Keratinocyte (primary cell): Measurements from ENCODE around the gene SLC25A25. TPM values are rescaled to one million over a fixed set of nuclear protein-coding genes. Genes with fewer than 3 reads are reported as not detected.

Experiments
- DNase-seq: peaks from one replicate; pipeline ENCODE4 v3.0.0-alpha.2; 2011; ENCODE audit warnings: low read depth, missing footprints, low spot score
- FAIRE-seq: peaks from 2 replicates; lab custom pipeline; 2011; peaks lifted over from hg19 to GRCh38; lab: Jason Lieb, UNC
- H2AFZ ChIP-seq: 2 replicates; pipeline ENCODE4 v1.6.0; 2012; ENCODE audit warnings: low read length, control low read depth, inconsistent platforms; ENCODE audit not compliant: control insufficient read depth
- H3K27ac ChIP-seq: 2 replicates; pipeline ENCODE4 v1.5.1; 2011; ENCODE audit warnings: low read length; ENCODE audit not compliant: control insufficient read depth, insufficient read depth
- H3K27me3 ChIP-seq: 3 replicates; pipeline ENCODE4 v1.6.0; 2011; ENCODE audit warnings: low read length; ENCODE audit not compliant: control insufficient read depth, insufficient read depth; ENCODE audit errors: extremely low read depth
- H3K36me3 ChIP-seq, 2 experiments: 2 replicates in 1 of 2; 3 replicates in 1 of 2; pipeline ENCODE4 v1.5.1; 2011; ENCODE audit warnings: low read length in 2 of 2, mild to moderate bottlenecking in 1 of 2; ENCODE audit not compliant: control insufficient read depth in 2 of 2, insufficient read depth in 2 of 2; ENCODE audit errors: extremely low read depth in 1 of 2
- H3K4me1 ChIP-seq: 3 replicates; pipeline ENCODE4 v1.5.1; 2011; ENCODE audit warnings: low read length; ENCODE audit not compliant: control insufficient read depth, insufficient read depth; ENCODE audit errors: extremely low read depth
- H3K4me2 ChIP-seq: 3 replicates; pipeline ENCODE4 v1.6.0; 2011; ENCODE audit warnings: low read depth, low read length; ENCODE audit not compliant: control insufficient read depth, insufficient read depth; ENCODE audit errors: extremely low read depth
- H3K4me3 ChIP-seq, 3 experiments: fragments of 200-600 bp in 1 of 3; sonication (generic) in 1 of 3; 2 replicates in 2 of 3; 3 replicates in 1 of 3; pipeline ENCODE4 v1.5.1; 2011 to 2016; ENCODE audit warnings: low read length in 3 of 3, mild to moderate bottlenecking in 3 of 3, control low read depth in 2 of 3, inconsistent platforms in 1 of 3, low read depth in 1 of 3, mixed read lengths in 1 of 3, mixed run types in 1 of 3, moderate library complexity in 1 of 3; ENCODE audit not compliant: control insufficient read depth in 2 of 3, insufficient read depth in 2 of 3; ENCODE audit errors: extremely low read depth in 1 of 3
- H3K79me2 ChIP-seq: 2 replicates; pipeline ENCODE4 v1.6.0; 2012; ENCODE audit warnings: low read length; ENCODE audit not compliant: control insufficient read depth, insufficient read depth
- H3K9ac ChIP-seq: 3 replicates; pipeline ENCODE4 v1.6.0; 2011; ENCODE audit warnings: low read length; ENCODE audit not compliant: control insufficient read depth, insufficient read depth; ENCODE audit errors: extremely low read depth
- H3K9me1 ChIP-seq: 3 replicates; pipeline ENCODE4 v1.6.0; 2011; ENCODE audit warnings: low read length; ENCODE audit not compliant: control insufficient read depth, insufficient read depth; ENCODE audit errors: extremely low read depth
- H3K9me3 ChIP-seq: 2 replicates; pipeline ENCODE4 v1.5.1; 2012; ENCODE audit warnings: low read depth, low read length; ENCODE audit not compliant: control insufficient read depth
- H4K20me1 ChIP-seq: 3 replicates; pipeline ENCODE4 v1.6.0; 2011; ENCODE audit warnings: low read length; ENCODE audit not compliant: control insufficient read depth, insufficient read depth; ENCODE audit errors: extremely low read depth
- CTCF ChIP-seq, 3 experiments: IDR thresholded peaks in 1 of 3; conservative IDR thresholded peaks in 1 of 3; optimal IDR thresholded peaks in 1 of 3; 2 replicates in 2 of 3; 3 replicates in 1 of 3; pipeline versions ENCODE3 to v1.5.1; 2011; ENCODE audit warnings: low read length in 3 of 3, mild to moderate bottlenecking in 3 of 3, moderate library complexity in 2 of 3, control low read depth in 1 of 3, inconsistent platforms in 1 of 3; ENCODE audit not compliant: insufficient read depth in 2 of 3; ENCODE audit errors: extremely low read depth in 1 of 3
- EZH2 ChIP-seq: IDR thresholded peaks from one replicate; pipeline ENCODE4 v1.6.1; 2012; ENCODE audit warnings: inconsistent platforms, mild to moderate bottlenecking, low read length, moderate library complexity
- dilution Hi-C: fragments of 300-500 bp; cut with MboI; formaldehyde crosslinking; loops from one replicate; pipeline ENCODE4 v1.7.0; 2020; ENCODE audit warnings: low sequenced_read_pairs; ENCODE audit not compliant: extremely low pct_ligation_motif_present
- polyA plus RNA-seq, 5 experiments: library from polyadenylated mRNA; depleted of rRNA in 3 of 5; stranded (reverse) in 3 of 5; stranded (forward) in 1 of 5; unstranded in 1 of 5; fragments of >200 nt; gene quantifications; 1 replicate in 1 of 5; 2 replicates in 3 of 5; 3 replicates in 1 of 5; pipeline versions ENCODE4 v1.2.1 to v1.2.3, GENCODE V29; 2011 to 2012; ENCODE audit warnings: missing spikeins in 2 of 5, low read depth in 1 of 5, low replicate concordance in 1 of 5

SLC25A25 gene
- polyA plus RNA-seq, 1 donor (not counting 4 experiments of a cell fraction or from before 2014, with no cell fraction given): 6.5 TPM

DNA sequence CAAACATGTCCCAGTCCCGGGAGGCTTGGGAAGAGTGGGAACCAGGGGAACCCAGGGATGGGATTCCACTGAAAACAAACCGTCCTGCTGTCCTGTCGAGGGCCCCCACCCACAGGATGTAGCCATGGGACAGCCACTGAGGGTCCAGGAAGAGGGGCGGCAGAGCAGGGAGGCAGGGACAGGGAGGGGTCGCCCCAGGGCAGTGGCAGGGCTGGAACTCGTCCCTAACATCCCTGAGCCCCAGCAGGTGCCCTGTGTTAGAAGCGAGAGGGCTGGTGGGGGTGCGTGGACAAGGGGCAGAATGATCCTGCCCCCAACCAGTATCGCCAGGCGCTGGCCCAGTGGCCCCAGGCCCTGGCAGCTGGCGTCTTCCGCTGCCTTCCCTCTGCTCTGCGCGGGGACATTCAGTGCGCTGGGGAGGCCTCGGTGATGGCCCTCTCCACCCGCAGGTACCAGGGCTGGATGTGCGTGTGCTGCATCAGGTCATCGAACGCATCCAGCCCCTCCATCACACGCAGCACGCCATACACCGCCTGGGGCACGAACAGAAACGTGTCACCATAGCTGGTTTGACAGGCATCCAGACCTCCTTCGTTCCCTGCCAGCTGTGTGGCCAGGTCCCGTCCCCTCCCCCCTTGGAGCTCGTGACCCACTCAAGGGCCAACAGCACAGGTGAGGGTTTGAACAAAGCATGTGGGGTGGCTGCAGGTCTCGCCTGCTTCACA, 52.9 kb downstream of the SLC25A25 start:
- Histone ChIP-seq H3K9me3 (no peaks in the 10 kb centered on the region), H3K4me2 (no peak overlapping the region), H3K27me3 (no peaks in the 10 kb centered on the region), H3K4me3 (no peak overlapping the region), H3K9me1 (no peaks in the 10 kb centered on the region), H3K36me3 (peaks cover 20 to 31% of the 10 kb centered on the region in 2 experiments), H3K9ac (no peak overlapping the region), H3K79me2 (peaks cover 13% of the 10 kb centered on the region), H3K4me1 (peaks cover 10% of the 10 kb centered on the region), H2AFZ (no peak overlapping the region), H3K27ac (no peak overlapping the region), H4K20me1 (peaks cover under 1% of the 10 kb centered on the region)
- TF ChIP-seq EZH2 (no peak), CTCF (optimal IDR thresholded peaks at IDR 0.05 in 1 of 3, IDR thresholded peaks at IDR 0.05 in 1 of 3, conservative IDR thresholded peaks at IDR 0.05 in 1 of 3; ENCODE audit: extremely low read depth in 1 of 3, insufficient read depth in 2 of 3, low read length in 3 of 3) (no peak)
- dilution Hi-C loops: no loop called here
- FAIRE-seq: no peak
- DNase-seq: no peak

- H3K9me1 ChIP-seq: no peaks in the 10 kb centered on the region
- no peaks in the 10 kb centered on the region for H3K9me3 ChIP-seq
- TF ChIP-seq CTCF (optimal IDR thresholded peaks at IDR 0.05 in 1 of 3, IDR thresholded peaks at IDR 0.05 in 1 of 3, conservative IDR thresholded peaks at IDR 0.05 in 1 of 3; ENCODE audit: extremely low read depth in 1 of 3, insufficient read depth in 2 of 3, low read length in 3 of 3): no peak
- TF ChIP-seq EZH2: no peak
- no peak overlapping the region for H3K4me3 ChIP-seq
- peaks cover 3% of the 10 kb centered on the region for H4K20me1 ChIP-seq
- H3K4me2 ChIP-seq: no peak overlapping the region
- no peak overlapping the region for H3K9ac ChIP-seq
- H3K27ac ChIP-seq: no peak overlapping the region
- no peaks in the 10 kb centered on the region for H3K27me3 ChIP-seq
- dilution Hi-C loops: no loop called here
- no peak for FAIRE-seq
- H3K79me2 ChIP-seq: peaks cover 16% of the 10 kb centered on the region
- H3K36me3 ChIP-seq: peaks cover 20 to 31% of the 10 kb centered on the region in 2 experiments
- no peak for DNase-seq
- H3K4me1 ChIP-seq: peaks cover 14% of the 10 kb centered on the region
- no peak overlapping the region for H2AFZ ChIP-seq
These were observed 53.4 kb downstream of the SLC25A25 start for GRCh38 chr9:128121466-128121810.
